IPS-18a (cell line): ENCODE results near the gene MUS81.
"Not testable (repeated sequence)": the region's sequence is repeated elsewhere in the genome, so short reads cannot be mapped to it uniquely, and the experiment has no call there.

ENCODE experiments used
- H3K27ac ChIP-seq: one replicate; pipeline ENCODE4 v1.5.1; 2013; ENCODE audit warnings: low read length
- H3K27me3 ChIP-seq: one replicate; pipeline ENCODE4 v1.6.1; 2013; ENCODE audit warnings: mild to moderate bottlenecking, low read length; ENCODE audit not compliant: control insufficient read depth, insufficient read depth
- H3K36me3 ChIP-seq: one replicate; pipeline ENCODE4 v1.6.1; 2013; ENCODE audit warnings: low read depth, low read length; ENCODE audit not compliant: control insufficient read depth
- H3K4me1 ChIP-seq: one replicate; pipeline ENCODE4 v1.6.1; 2013; ENCODE audit warnings: low read depth, low read length; ENCODE audit not compliant: control insufficient read depth
- H3K4me3 ChIP-seq: one replicate; pipeline ENCODE4 v1.5.1; 2013; ENCODE audit warnings: low read length
- H3K9ac ChIP-seq: one replicate; pipeline ENCODE4 v1.6.1; 2013; ENCODE audit warnings: mild to moderate bottlenecking, low read length, moderate library complexity
- H3K9me3 ChIP-seq: one replicate; pipeline ENCODE4 v1.6.1; 2013; ENCODE audit warnings: low read depth, low read length; ENCODE audit not compliant: control insufficient read depth

Gene MUS81

DNA sequence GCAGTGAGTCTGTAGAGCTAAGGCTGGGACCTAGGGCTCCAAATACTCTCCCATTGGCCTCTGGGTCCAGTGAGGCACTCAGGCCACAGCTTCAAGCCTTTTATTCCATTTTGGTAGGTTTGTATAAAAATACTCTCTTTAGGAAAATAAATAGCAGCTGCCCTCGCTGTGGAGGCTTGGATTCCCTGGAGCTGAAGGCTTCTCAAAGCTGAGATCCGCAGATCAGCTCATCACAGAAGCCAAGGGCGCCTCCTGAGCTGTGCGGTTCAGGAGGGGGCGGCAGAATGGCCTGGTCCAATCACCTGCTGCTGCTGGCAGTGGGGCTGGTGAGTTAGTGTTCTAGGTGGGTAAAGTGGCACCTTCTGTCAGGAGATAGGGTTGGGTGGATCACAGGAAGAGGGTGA lies 31.9 kb downstream of the MUS81 start:
- Histone ChIP-seq H3K4me1 (peaks cover 16% of the 10 kb centered on the region), H3K4me3 (peak overlapping the region; percentile 85), H3K27me3 (peaks cover 32% of the 10 kb centered on the region), H3K9ac (peak overlapping the region; percentile 73)
- not testable (repeated sequence) for H3K36me3 ChIP-seq, H3K27ac ChIP-seq, H3K9me3 ChIP-seq

DNA sequence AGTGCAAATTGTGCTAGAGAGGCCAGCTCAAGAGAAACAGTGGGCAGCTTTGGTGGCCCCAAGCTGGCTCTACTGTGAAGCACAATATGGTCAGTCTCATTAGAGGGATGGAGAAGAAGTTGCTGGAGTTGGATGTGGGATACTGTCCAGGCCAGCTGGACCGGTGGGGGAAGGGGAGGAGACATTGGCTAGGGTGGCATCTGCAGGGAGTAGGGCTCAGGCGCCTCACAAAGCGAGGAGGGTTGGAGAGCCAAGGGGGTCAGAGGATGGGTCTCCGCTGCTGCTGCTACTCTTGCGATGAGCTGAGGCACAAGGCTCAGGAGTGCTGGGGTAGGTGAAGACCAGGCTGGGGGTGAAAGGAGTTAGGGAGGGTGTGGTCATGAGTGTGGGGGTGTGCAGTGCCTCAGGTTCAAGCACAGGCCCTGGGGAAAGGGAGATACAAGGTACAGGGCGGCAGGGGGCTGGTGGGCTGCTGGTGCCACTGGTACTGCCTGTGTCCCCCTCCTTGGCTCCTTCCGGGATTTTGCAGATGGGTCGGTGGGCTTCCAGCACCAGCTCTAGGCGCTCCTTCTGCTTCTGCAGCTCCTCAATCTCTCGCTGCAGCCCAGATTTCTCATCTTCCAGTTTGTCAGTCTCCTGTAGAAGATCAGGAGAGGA lies 32.6 kb downstream of the MUS81 start:
- Histone ChIP-seq H3K36me3 (no peaks in the 10 kb centered on the region), H3K9me3 (no peaks in the 10 kb centered on the region), H3K27ac (no peak overlapping the region), H3K27me3 (peaks cover 38% of the 10 kb centered on the region), H3K4me3 (peak overlapping the region; percentile 85), H3K4me1 (peaks cover 16% of the 10 kb centered on the region), H3K9ac (no peak overlapping the region)

DNA sequence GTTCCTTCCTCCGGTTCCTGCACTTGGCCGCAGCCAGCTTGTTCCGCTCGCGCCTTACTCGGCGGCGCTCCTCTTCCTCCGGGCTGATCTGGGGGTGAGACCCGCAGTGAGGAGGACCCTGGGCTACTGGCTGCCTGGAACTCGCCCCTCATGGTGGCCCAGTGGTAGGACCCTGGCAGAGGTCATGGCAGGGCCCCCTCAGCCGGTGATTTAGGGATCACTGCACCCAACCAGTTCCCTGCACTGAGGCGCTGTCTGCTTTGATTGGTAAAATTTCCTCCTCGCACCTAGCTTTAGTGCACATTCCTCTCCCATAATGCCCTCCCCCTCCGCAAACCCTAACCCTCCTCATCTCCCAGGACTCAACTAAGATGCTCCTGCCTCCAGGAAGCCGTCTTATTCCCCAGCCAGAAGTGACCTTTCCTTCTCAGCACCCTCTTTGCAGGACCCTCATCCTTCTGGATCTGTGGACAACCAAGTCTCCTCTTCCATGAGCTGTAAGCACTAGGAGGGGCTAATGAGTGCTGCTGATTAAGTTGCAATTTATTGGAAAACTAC lies 33.9 kb downstream of the MUS81 start:
- Histone ChIP-seq H3K27me3 (peaks cover 49% of the 10 kb centered on the region), H3K9ac (no peak overlapping the region), H3K9me3 (no peaks in the 10 kb centered on the region), H3K27ac (no peak overlapping the region), H3K4me1 (peaks cover 16% of the 10 kb centered on the region), H3K4me3 (no peak overlapping the region), H3K36me3 (no peaks in the 10 kb centered on the region)

DNA sequence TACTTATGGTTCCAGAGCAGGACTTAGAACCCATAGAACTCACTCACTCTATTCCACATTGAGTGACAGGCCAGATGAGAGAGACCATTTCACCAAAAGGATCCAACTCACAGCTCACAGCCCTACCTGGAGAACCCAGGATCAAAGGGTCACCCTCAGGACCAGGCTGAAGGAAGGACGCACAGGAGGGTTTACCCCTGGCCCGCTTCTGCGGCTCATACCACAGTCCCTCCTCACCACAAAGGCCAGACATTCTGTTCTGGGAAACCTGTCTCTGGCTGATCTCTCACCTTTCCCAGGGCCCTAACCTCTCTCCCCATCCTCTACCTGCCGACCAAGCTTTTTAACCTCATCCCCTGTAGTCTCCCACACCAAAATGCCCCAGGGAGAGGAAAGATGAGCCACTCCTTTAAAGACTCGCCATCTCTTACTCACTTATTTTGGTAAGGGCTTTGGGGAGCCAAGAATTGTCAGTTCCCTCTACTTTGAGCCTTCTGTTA lies 35.3 kb downstream of the MUS81 start:
- Histone ChIP-seq H3K4me3 (no peak overlapping the region), H3K27me3 (peaks cover 49% of the 10 kb centered on the region), H3K36me3 (no peaks in the 10 kb centered on the region), H3K9me3 (no peaks in the 10 kb centered on the region), H3K4me1 (peaks cover 9% of the 10 kb centered on the region), H3K27ac (no peak overlapping the region), H3K9ac (no peak overlapping the region)

DNA sequence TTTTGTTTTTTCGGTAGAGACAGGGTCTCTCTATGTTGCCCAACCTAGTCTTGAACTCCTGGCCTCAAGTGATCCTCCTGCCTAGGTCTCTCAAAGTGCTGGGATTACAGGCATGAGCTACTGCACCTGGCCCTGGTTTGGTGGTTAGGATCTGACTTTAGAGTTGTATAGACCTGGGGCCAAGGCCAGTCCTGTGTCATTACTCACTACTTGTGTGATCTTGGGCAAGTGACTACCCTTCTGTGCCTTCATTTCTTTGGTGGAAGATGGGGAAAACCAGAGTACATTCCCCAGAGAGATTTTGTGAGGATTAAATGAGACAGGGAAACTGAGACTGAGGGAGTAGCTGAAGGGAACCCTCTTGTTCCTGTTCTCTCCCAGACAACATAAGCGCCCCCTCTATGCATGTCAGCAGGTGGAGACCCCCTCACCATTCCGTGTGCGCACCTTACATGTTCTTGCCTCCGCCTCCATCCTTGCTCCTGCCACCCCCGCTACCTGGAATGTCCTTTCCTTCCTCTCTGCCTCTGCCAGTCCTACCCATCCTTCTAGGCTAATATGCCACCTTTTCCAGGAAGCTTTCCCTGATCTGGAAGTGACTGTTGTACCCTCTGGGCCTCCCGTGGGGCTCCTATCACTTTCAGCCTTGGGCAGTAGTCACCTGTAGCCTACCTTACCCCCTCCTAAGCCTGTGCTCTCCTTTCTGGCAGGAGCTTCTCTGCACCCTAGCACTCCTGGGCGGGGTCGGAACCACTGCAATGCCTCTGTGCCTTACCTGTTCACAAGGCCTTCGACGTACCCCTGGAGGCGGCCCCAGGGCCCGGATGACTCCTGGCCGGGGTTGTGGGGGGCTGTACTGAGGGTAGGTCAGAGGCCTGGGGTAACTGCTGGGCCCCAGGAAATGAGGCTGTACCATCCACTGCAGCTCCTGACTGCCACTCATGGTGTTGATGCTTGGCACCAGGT lies 36.1 kb downstream of the MUS81 start:
- no peaks in the 10 kb centered on the region for H3K9me3 ChIP-seq
- no peak overlapping the region for H3K4me3 ChIP-seq
- peaks cover 55% of the 10 kb centered on the region for H3K27me3 ChIP-seq
- H3K4me1 ChIP-seq: peaks cover 9% of the 10 kb centered on the region
- no peak overlapping the region for H3K27ac ChIP-seq
- H3K36me3 ChIP-seq: no peaks in the 10 kb centered on the region
- H3K9ac ChIP-seq: no peak overlapping the region

DNA sequence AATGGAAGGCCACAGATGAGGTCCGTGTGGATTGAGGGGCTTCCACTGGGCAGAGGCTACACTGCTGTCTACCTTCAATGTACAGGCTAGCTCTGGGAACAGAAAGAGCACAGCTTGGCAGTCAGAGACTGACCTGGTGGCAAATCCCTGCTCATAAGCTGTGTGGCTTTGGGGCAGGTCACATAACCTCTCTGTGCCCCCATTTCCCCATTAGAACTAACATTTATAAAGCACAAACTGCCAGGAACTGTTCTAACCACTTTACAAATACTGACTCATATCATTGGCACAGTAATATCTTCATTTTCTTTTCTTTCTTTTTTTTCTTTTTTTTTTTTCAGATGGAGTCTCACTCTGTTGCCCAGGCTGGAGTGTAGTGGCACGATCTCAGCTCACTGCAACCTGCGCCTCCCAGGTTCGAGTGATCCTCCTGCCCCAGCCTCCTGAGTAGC lies 36.8 kb downstream of the MUS81 start:
- Histone ChIP-seq H3K27me3 (peaks cover 57% of the 10 kb centered on the region), H3K9me3 (no peaks in the 10 kb centered on the region), H3K4me3 (no peak overlapping the region), H3K36me3 (no peaks in the 10 kb centered on the region), H3K9ac (no peak overlapping the region), H3K4me1 (peaks cover 6% of the 10 kb centered on the region), H3K27ac (no peak overlapping the region)

DNA sequence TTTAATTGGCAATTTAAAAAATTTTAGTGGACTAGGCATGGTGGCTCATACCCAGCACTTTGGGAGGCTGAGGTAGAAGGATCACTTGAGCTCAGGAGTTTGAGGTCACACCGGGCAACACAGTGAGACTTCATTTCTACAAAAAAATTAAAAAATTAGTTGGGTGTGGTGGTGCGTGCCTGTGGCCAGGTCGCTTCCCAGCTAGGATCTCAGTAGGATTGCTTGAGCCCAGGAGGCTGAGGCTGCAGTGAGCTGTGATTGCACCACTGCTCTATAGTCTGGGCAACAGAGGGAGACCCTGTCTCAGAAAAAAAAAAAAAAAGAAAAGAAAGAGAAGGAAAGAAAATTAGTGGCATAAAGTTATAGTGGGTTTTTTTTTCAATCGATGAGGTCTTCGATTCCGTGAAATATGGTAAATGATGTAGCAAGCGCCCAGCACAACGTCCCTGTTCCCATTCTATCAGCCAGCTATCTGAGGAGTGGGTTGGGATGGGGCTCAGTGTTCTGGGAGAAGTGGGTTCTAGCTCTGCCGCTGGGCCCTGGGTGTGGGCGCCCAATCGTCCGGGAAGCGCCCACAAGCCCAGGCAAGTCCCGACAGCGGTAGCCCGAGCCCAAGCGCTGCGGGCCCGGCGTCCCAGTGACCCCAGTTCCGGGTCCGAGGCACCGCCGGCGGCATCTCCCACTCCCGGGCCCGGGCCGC lies 38.6 kb downstream of the MUS81 start:
- H3K4me3 ChIP-seq: peak overlapping the region; percentile 56
- H3K4me1 ChIP-seq: no peaks in the 10 kb centered on the region
- H3K9ac ChIP-seq: peak overlapping the region; percentile 36

DNA sequence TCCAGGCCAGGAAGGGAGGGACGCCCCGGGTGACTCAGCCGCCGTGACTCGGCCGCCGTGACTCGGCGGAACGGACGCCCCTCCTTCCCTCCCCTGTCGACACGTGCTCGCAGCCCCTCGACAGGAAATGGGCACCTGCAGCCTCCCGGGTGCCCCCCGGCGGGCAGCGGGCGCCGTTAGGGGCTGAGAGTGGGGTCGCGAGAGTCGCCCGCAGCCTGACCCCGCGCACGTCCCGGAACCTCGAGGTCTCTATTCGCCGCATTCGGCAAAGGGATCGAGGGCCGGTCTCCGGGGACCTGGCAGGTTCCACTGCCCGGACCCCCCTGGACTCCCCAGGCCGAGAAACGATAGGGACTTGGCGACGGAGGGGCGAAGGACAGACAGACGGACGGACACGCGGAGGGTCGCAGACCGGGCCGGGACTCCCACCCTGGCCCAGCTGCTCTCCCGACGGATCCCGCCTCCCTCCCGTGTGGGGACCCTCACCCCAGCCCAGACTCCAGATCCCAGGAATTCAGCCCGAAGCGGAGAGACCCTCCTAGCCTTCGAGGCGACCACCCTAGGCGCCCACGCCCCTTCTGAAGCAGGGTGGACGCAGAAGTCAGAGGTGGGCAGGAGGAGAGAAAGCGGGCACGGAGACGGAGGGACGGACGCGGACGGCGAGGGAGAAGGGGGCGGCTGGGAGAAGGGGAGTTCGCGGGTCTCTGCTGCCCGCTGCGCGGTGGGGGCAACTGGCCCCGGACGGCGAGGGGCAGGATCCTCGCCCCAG lies 39.3 kb downstream of the MUS81 start:
- peak overlapping the region; percentile 56 for H3K4me3 ChIP-seq
- peaks cover 77% of the 10 kb centered on the region for H3K27me3 ChIP-seq
- no peaks in the 10 kb centered on the region for H3K36me3 ChIP-seq
- no peaks in the 10 kb centered on the region for H3K4me1 ChIP-seq
- H3K9ac ChIP-seq: peak overlapping the region; percentile 36
- no peaks in the 10 kb centered on the region for H3K9me3 ChIP-seq
- H3K27ac ChIP-seq: no peak overlapping the region

More for the DNA sequence above, 38.6 kb downstream of the MUS81 start:
- no peaks in the 10 kb centered on the region for H3K9me3 ChIP-seq
- H3K36me3 ChIP-seq: no peaks in the 10 kb centered on the region
- no peak overlapping the region for H3K27ac ChIP-seq
- H3K27me3 ChIP-seq: peaks cover 74% of the 10 kb centered on the region

DNA sequence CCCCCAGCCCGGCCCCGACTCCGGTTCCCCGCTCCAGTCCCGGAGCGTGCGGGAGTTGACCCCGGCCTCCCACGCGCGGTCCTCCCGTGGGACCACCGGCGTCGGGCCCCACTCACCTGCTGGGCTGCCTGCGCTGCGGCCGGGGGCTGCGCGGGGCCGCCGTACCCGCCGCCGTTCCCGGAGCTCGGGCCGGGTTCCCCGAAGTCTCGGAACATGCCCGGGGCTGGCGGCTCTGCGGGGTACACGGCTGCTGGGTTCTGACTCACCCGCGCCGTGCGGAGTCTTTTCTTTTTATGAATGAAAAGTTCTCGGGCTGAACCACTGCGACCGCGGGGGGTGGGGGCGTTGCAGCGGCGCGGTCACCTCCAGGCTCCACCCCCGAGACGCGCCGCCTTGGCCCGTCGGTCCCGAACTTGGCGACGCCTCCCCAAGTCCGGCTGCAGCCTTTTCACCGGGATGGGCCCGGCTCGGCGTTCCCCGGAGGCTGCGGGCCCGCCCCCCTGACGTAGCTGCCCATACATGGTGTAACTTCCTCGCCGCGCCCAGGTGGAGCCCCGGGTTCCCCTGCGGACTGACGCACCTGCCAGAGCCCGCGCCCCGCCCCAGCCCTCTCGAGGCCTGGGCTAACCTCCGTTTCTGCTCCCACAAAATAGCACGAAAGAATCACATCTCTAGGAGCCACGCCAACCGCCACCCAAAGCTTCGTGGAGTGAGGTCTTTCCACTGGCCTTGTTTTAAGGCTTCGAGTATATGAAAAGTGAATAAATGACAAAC lies 40.1 kb downstream of the MUS81 start, which contains the start of gene FOSL1:
Gene FOSL1 (minus strand): TSS at position 264 of the 774 bp plus-strand sequence. CDS start 49 bp downstream, at position 215.
- Histone ChIP-seq H3K27me3 (peaks cover 77% of the 10 kb centered on the region), H3K27ac (no peak within 1 kb of the TSS)

DNA sequence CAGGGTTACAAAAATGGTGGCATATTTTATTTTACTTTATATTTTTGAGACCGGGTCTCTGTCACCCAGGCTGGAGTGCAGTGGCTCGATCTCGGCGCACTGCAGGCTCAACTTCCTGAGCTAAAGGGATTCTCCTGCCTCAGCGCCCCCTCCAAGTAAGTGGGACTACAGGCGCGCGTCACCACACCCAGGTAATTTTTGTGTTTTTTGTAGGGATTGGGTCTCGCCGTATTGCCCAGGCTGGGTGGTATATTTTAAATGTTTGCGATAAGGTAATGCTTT lies 40.6 kb downstream of the MUS81 start:
- no peaks in the 10 kb centered on the region for H3K36me3 ChIP-seq
- H3K9me3 ChIP-seq: no peaks in the 10 kb centered on the region
- H3K4me3 ChIP-seq: no peak overlapping the region
- no peak overlapping the region for H3K27ac ChIP-seq
- H3K27me3 ChIP-seq: peaks cover 77% of the 10 kb centered on the region
- no peaks in the 10 kb centered on the region for H3K4me1 ChIP-seq
- H3K9ac ChIP-seq: no peak overlapping the region

More for the DNA sequence above, 40.1 kb downstream of the MUS81 start, which contains the start of gene FOSL1:
- Histone ChIP-seq H3K4me3 (peak within 1 kb of the TSS; percentile 56), H3K4me1 (no peaks in the 10 kb centered on the region), H3K9me3 (no peaks in the 10 kb centered on the region), H3K36me3 (no peaks in the 10 kb centered on the region), H3K9ac (peak within 1 kb of the TSS; percentile 36)
